ENCODE measurements around the gene SYNDIG1.
"Not testable (repeated sequence)": the region's sequence is repeated elsewhere in the genome, so short reads cannot be mapped to it uniquely, and the experiment has no call there.

The SYNDIG1 gene

GRCh38 chr20:24493661-24494459, 24.4 kb downstream of the SYNDIG1 start:
- DNase-seq: no peak

GRCh38 chr20:24494460-24494920, 25.1 kb downstream of the SYNDIG1 start:
- no peak for DNase-seq

GRCh38 chr20:24495266-24495665, 25.8 kb downstream of the SYNDIG1 start:
- no peak for DNase-seq

- DNase-seq: no peak
These were observed 28.4 kb downstream of the SYNDIG1 start for GRCh38 chr20:24497851-24498250.

GRCh38 chr20:24498641-24499040, 29.2 kb downstream of the SYNDIG1 start:
- DNase-seq: no peak

- DNase-seq: no peak
These were observed 30.0 kb downstream of the SYNDIG1 start for GRCh38 chr20:24499472-24499871.

GRCh38 chr20:24501764-24502556, 32.5 kb downstream of the SYNDIG1 start:
- peak; percentile 55 for DNase-seq

GRCh38 chr20:24502661-24503060, 33.2 kb downstream of the SYNDIG1 start:
- no peak for DNase-seq

- DNase-seq: no peak
These were observed 34.0 kb downstream of the SYNDIG1 start for GRCh38 chr20:24503352-24503931.

GRCh38 chr20:24504331-24505285, 35.2 kb downstream of the SYNDIG1 start:
- no peak for DNase-seq

GRCh38 chr20:24506146-24506545, 36.7 kb downstream of the SYNDIG1 start:
- no peak for DNase-seq

GRCh38 chr20:24506696-24507095, 37.3 kb downstream of the SYNDIG1 start:
- DNase-seq: no peak

GRCh38 chr20:24507182-24507853, 37.9 kb downstream of the SYNDIG1 start:
- no peak for DNase-seq

GRCh38 chr20:24512441-24512840, 43.0 kb downstream of the SYNDIG1 start:
- DNase-seq: not testable (repeated sequence)

- no peak for DNase-seq
These were observed 49.1 kb downstream of the SYNDIG1 start for GRCh38 chr20:24518515-24518914.

- no peak for DNase-seq
These were observed 50.0 kb downstream of the SYNDIG1 start for GRCh38 chr20:24519476-24519875.

GRCh38 chr20:24521032-24521431, 51.6 kb downstream of the SYNDIG1 start:
- no peak for DNase-seq

- no peak for DNase-seq
These were observed 53.3 kb downstream of the SYNDIG1 start for GRCh38 chr20:24522452-24523330.

- DNase-seq: no peak
These were observed 54.2 kb downstream of the SYNDIG1 start for GRCh38 chr20:24523661-24524060.

- no peak for DNase-seq
These were observed 59.3 kb downstream of the SYNDIG1 start for GRCh38 chr20:24528583-24529368.
